Dermis blood vessel endothelial cell (primary cell): Measurements from ENCODE around the gene MRPL54. TPM values are rescaled to one million over a fixed set of nuclear protein-coding genes. Genes with fewer than 3 reads are reported as not detected.

ENCODE experiments used
- DNase-seq: peaks from one replicate; pipeline ENCODE4 v3.0.0; 2010
- total RNA-seq: library from RNA; depleted of rRNA; stranded (reverse); fragments of >200 nt; gene quantifications from 2 replicates; pipeline ENCODE4 v1.2.3, GENCODE V29; 2014

Gene MRPL54
- total RNA-seq, 1 donor from 2014 or later = 55.8 TPM

DNA sequence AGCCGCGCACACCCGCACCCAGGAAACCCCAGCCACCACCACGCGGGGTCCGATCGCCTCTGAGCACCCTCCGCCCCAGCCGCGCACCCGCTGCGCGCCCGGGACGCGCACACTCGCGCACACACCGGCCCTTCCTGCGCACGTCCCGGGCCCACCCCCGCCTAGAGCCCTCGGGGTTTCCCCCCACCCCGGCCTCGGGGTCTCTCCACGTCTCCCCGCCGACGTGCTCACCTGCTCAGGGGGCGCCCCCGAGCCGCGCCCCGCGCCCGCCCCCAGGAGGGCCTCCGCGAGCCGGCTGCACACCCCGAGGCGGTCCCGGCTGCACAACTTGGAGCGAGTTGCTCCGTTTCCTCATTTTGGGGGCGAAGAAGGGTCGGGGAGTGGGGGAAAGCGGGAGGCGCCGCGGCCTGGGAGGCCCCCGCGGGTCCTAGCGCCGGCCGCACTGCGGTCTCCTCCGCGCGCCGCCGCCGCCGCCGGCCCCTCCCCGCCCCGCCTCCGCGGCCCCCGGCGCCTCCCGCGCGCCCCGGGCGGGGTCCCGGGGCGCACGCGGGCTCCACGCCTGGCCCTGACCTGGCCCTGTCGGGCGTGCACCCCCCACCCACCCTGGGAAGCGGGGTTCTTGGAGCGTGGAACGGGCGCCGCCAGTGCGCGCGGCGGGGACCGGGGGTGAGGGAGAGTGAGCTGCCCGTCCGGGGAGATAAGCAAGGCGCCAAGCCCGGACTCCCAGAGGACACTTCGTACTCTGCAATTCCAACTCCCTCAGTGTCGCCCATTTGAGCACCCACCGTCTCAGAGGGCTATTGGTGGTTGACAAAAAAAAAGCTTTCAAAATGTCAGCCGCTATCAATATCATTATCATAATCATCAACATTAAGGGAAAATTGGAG, 23.7 kb downstream of the MRPL54 start, which contains the start of gene MATK:
TSS of gene MATK (minus strand) at position 444 of the 887 bp plus-strand sequence. CDS start 1,246 bp downstream, outside the sequence.
- no peak for DNase-seq

- DNase-seq = no peak
These were observed 26.7 kb downstream of the MRPL54 start for GRCh38 chr19:3788996-3789778.

DNA sequence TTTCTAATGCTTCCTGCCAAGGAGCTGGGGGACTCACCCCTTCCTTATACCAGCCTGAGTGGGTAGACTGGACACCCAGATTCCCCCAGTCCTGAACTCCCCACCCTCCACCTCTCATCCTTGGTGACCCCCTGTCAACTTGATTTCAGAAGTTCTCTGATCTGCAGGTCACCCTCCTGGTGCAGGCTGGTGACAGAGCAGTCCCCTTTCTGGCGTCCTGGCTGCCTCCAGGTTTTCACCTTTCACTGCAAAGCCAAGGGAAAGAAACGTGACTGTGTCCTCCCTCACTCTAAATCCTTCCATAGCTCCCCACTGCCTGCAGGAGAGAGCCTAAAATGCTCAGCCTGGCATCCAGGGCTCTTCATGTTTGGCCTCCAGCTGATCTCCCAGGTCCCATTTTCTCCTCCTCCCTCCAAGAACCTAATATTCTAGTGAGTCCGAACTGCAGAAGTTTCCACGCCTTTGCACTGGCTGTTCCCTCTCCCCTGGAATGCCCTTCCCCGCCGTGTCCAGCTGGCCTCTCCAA, 27.8 kb downstream of the MRPL54 start:
- no peak for DNase-seq

DNA sequence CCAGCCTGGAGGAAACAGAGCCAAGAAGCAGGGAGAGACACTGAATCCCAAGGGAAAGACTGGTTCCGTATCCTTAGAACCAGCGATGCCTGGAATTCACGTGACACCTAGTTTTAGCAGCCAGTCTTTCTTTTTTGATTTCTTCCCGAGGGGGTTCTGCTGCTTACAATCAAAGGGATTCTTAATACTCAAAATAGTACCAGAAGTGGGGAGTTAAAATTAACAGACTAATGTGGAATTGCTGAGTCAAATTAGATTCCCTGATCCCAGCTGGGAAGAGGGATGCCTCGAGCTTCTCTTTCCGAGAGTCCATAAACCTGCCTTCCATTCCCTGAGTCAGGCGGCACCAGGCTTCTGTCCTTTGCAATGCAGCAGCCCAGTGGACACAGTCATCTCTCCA, 28.5 kb downstream of the MRPL54 start:
- no peak for DNase-seq

DNA sequence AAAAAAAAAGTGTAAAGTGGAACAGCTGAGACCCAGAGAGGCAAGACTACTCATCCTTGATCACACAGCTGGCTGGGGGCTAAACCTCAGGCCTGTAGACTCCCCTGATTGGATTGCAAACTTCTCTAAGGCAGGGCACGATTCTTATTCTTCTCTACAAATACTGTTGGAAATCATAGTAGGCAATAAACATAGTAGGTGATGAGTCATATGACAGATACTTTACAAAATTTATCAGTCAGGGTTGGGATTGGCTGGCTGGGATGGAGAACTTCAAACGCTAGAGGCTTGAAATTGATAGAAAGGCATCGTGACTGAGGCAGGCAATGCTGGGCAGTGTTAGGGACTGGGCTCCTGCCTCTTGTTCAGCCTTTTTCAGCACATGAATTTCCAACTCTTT, 29.6 kb downstream of the MRPL54 start:
- no peak for DNase-seq

DNA sequence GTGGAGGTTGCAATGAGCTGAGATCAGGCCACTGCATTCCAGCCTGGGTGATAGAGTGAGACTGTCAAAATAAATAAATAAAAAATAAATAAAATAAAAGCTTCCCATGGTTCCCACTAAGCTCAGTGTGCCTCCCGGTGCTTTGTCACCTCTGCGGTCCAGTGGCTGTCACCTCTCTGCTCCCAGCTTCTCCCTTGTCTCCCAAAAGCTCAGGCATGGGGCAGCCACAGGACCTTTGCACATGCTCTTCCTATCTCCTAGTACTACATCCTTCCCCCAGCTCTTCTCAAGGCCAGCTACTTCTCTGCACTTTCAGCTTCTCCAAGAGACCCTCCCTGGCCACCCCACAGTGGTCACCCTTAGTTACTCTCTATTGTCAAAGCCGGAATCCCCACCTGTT, 31.3 kb downstream of the MRPL54 start:
- DNase-seq = no peak

GRCh38 chr19:3796358-3796757, 33.9 kb downstream of the MRPL54 start:
- no peak for DNase-seq

GRCh38 chr19:3798137-3798536, 35.7 kb downstream of the MRPL54 start:
- no peak for DNase-seq

GRCh38 chr19:3800996-3801395, 38.5 kb downstream of the MRPL54 start:
- DNase-seq = no peak

DNA sequence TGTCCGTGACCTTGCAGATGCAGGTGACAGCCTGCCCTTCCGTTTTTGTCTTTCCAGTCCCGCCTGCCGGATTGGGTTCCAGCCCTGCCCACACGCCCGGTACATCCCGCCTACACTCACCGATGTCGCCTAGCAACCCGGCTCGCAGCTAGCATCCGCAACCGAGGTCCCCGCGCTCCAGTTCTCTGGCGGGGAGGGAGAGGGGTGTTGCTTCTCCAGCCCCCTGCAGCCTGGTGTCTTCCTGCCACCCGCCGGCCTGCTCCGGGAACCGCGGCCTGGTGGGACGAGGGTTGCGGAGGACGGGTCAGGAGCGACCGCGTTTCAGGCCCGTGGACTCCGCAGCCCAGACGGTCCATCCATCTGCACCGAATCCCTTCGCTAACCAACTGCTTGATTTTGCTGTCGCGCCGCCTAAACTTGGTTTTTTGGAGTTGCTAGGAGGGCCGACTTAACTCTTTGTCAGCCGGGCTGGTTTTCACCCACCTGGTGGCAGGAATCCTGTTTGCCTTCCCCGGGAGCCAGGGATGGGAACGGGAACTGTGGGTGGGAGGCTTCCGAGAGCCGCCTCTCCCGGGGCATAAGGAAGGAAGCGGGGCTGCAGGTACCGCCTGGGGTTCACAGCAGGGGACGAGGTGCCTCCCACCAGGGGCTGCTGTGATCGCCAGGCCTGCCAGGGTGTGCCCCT, 39.1 kb downstream of the MRPL54 start:
- no peak for DNase-seq

DNA sequence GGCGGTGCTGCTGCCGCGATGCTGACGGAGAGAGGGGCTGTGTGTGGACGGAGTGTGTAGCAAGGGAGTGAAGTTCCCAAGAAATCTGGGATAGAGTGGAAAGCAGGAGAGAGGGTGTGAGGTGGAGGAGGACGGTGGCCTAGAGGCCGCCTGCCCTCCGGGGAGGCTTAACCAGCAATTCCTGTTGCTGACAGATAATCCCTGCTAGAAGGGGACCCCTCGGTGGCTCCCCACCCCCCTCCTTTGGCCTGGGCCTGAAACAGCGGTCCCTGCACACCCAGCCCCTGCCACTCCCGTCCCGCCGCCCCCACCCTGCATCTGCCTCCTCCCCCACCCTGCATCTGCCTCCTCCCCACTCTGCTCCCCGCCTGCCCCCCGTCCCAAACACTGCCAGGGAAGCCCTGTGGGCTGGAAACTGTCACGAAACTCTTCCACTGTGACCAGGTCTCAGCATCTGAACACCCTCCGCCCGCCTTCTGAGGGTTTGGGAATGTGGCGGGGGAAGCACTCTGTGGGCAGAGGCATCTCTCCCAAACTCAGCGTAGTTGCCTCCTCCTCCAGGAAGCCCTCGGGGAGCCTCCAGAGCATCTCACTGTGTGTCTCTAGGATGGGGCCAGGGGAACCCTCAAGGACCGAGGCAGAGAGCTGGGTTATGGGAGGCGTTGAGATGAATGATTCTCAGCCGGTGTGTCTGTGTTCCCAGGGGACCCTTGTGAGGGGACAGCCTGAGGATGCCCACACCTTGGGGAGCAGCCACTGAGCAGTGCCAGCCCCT, 40.8 kb downstream of the MRPL54 start:
- DNase-seq = no peak

DNA sequence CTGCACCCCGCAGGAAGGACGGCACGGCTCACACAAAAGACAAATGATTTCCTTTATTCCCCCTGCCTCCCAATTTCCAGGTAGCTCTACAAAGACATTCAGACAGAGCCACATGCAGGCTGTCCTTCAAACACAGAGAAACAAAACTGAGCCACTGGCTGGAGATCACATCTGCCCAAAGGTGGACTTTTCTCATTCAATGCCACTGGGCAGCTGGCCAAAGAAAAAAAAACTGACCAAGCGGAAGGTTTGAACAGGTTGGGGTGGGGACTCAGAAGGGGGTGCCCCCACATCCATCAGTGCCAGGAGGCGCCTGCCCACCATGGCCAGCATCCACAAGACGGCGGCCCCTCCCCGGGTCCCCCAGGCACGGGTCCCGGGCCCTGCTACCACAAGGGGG, 41.5 kb downstream of the MRPL54 start:
- no peak for DNase-seq

GRCh38 chr19:3804429-3804828, 41.9 kb downstream of the MRPL54 start:
- DNase-seq = no peak

DNA sequence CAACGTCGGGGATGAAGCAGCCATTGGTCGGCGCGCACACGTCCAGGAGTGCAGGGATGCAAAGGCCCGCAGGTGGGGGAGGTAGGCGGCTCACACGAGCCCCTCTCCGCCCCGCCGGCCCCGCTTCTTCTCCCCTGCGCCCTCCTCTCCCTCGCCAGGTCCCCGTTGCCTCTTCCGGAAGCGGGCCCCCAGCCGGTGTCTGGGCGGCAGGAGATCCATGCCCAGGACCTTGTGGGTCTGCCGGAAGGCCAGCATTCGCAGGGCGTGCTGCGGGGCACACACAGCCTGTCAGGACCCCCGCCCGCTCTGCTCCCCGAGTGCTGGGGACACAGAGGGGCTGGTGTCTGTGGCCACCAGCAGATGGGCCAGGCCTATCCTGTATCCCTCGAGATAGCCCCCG, 43.4 kb downstream of the MRPL54 start:
- no peak for DNase-seq

DNA sequence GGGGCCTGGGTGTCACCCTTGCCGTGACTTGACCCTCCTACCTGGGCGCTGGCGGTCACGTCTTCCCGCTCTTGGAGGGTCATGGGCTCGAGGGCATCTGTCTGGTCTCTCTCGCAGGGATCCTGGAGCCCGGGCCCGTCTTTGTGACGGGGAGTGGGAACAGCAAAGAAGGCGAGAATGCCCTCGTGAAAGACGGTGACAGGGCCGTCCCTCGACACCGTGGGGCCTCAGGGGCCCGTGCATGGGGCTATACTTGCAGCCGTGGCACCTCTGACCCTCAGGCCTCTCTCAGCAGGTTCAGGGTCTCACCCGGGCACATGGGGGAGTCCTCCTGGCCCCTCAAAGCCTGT, 44.6 kb downstream of the MRPL54 start:
- no peak for DNase-seq

DNA sequence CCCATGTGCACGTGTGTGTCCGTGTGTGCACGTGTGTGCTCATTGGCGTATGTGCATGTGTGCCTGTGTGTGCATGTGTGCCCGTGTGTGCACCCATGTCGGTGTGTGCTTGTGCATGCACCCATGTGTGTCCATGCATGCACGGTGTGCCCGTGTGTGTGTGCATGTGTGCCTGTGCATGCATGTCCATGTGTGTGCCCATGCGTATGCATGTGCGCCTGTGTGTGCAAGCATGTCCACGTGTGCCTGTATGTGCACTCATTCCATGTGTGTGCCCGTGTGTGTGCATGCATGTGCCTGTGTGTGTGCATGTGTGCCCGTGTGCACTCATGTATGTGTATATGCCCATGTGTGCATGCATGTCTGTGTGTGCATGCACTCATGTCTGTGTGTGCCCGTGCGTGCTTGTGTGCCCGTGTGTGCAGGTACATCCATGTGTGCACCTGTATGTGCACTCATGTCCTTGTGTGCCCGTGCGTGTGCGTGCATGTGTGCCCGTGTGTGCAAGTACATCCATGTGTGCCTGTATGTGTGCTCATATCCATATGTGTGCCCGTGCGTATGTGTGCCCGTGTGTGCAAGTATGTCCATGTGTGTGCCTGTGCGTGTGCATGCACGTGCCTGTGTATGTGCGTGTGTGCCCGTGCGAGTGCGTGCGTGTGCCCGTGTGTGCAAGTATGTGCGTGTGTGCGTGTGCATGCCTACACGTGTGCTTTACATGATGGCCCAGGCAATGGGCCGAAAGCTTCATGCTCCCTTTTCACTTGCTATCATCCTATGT, 45.3 kb downstream of the MRPL54 start:
- no peak for DNase-seq

- DNase-seq = no peak
These were observed 46.1 kb downstream of the MRPL54 start for GRCh38 chr19:3808420-3809143.

DNA sequence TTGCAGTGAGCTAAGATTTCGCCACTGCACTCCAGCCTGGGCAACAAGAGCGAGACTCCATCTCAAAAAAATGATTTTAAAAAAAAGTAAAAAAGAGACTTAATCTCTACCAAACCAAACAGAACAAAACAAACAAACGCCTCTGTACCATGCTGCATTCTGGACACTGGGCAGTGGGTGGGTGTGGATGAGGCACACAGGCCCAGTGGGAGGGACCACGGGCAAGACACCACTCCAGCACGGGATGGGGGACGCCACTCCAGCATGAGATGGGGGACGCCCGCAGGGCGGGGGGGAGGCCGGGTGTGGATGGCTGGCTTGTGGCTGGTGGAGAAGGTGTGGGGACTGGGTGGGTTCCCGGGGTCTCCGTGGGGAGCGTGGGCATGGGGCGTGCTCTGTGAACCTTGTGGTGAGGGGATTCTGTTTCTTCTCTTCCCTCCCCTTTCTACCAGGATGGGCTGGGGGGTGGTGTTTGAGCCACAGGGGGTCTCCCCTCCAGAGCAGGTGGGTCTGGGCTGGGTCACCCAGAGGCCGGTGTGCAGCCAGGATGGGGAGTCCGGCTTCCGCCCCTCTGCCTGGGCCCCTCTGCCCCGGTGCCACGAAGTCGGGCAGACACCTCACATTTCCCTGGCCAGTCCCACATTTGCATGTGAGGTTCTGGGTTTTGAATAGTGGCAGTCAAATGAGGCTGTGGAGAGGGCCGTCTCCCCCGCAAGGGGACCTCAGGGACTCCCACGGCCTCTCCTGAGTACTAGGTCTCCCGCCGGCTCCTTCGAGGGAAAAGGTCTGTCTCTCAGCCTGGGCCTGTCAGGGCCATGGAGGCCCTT, 47.6 kb downstream of the MRPL54 start:
- no peak for DNase-seq

- DNase-seq = no peak
These were observed 48.4 kb downstream of the MRPL54 start for GRCh38 chr19:3810708-3811355.
